Measurements from ENCODE around the gene DHX9. TPM values are rescaled to one million over a fixed set of nuclear protein-coding genes. Genes with fewer than 3 reads are reported as not detected.
A peak's percentile ranks its signal among the peaks of the same experiment; 100 is the strongest.

Gene DHX9
- total and polyA plus RNA-seq, 9 of the 15 experiments (the other 6 are each of a cell fraction or from before 2014, with no cell fraction given), result 100 to 409 (median 294) TPM

DNA sequence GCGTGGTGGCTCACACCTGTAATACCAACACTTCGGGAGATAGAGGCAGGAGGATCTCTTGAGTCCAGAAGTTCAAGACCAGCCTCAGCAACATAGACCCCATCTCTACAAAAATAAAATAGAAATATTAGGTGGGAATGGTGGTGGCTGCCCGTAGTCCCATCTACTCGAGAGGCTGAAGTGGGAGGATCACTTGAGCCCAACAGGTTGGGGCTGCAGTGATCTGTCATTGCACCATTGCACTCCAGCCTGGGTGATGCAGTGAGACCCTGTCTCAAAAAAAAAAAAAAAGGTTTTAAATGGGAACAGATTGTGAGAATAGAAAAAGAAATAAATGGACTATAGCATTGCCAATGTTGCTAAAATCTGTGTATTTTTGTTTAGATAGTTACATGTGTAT lies 11.2 kb downstream of the DHX9 start (continued):
- TF ChIP-seq STAT6 (CRISPR knock-in tag; IDR thresholded peaks at IDR 0.05), result no peak
- no peak for TF ChIP-seq ZNF77 (CRISPR knock-in tag; IDR thresholded peaks at IDR 0.05)
- no peak for TF ChIP-seq ZNF780A (CRISPR knock-in tag; IDR thresholded peaks at IDR 0.05)
- TF ChIP-seq, protein P1, sequence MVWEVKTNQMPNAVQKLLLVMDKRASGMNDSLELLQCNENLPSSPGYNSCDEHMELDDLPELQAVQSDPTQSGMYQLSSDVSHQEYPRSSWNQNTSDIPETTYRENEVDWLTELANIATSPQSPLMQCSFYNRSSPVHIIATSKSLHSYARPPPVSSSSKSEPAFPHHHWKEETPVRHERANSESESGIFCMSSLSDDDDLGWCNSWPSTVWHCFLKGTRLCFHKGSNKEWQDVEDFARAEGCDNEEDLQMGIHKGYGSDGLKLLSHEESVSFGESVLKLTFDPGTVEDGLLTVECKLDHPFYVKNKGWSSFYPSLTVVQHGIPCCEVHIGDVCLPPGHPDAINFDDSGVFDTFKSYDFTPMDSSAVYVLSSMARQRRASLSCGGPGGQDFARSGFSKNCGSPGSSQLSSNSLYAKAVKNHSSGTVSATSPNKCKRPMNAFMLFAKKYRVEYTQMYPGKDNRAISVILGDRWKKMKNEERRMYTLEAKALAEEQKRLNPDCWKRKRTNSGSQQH (CRISPR knock-in tag; IDR thresholded peaks at IDR 0.05), result no peak
- no peak for TF ChIP-seq POLR2AphosphoS5 (IDR thresholded peaks at IDR 0.05; ENCODE audit: control insufficient read depth, insufficient read depth, low read depth, low read length)

GRCh38 chr1:182851825-182852224 lies 12.7 kb downstream of the DHX9 start:
- intact Hi-C loops (cut with micrococcal nuclease) (loop anchor here (5.0 kb wide), 1 partner anchor 35 kb away; no protein-coding TSS in a partner anchor), in situ Hi-C loops (cut with MboI) (no loop called here)
- H3K9me3 ChIP-seq (replicated peaks; ENCODE audit: control insufficient read depth, insufficient read depth, low read depth, low read length), result no peaks in the 10 kb centered on the region
- no peaks in the 10 kb centered on the region for H3K27me3 ChIP-seq (ENCODE audit: control insufficient read depth in 2 of 2, insufficient read depth in 2 of 2, low read length in 2 of 2)
- H3K4me1 ChIP-seq (replicated peaks in 1 of 2; ENCODE audit: control insufficient read depth in 2 of 2, insufficient read depth in 2 of 2, low read length in 2 of 2), result no peaks in the 10 kb centered on the region
- no peak overlapping the region for H3K9ac ChIP-seq (ENCODE audit: insufficient read depth in 1 of 2, low read depth in 2 of 2, low read length in 2 of 2)
- no peaks in the 10 kb centered on the region for H3K9me1 ChIP-seq (ENCODE audit: control insufficient read depth, insufficient read depth, low read length)
- H3K27ac ChIP-seq (ENCODE audit: extremely low read depth, low read depth, low read length), result no peak overlapping the region
- no peak overlapping the region for H3K4me3 ChIP-seq
- no peak overlapping the region for H3K4me2 ChIP-seq (ENCODE audit: insufficient read depth, low read length)
- 100% methylated on average over 1 of the region's 1 CpG for WGBS (ENCODE audit: insufficient coverage, low coverage, missing lambda C conversion rate)
- ATAC-seq, result no peak
- no TSS peak for BruUV-seq (replicated peaks)
- ChIA-PET CTCF (ENCODE audit: low intra/inter-chr PET ratio) (no interaction called here), POLR2A (no interaction called here)
- DNase-seq (ENCODE audit: extremely low read depth in 1 of 4, low spot score in 3 of 4), result no peak
- TF ChIP-seq ZZZ3 (IDR thresholded peaks at IDR 0.05) (0 out of 2 replicates have a peak, but pooled peaks have one; percentile 39), POLR2G (IDR thresholded peaks at IDR 0.05; ENCODE audit: low read depth, low read length) (0 out of 2 replicates have a peak, but pooled peaks have one; percentile 29), ZBTB34 (CRISPR knock-in tag; IDR thresholded peaks at IDR 0.05) (no peak), CHD1 (IDR thresholded peaks at IDR 0.05; ENCODE audit: low read length) (no peak), POLR2A (conservative IDR thresholded peaks at IDR 0.05) (0 out of 2 replicates have a peak, but pooled peaks have one; percentile 17), CUX1 (CRISPR knock-in tag; IDR thresholded peaks at IDR 0.05) (no peak)
- peaks cover 92% of the 10 kb centered on the region for H3K79me2 ChIP-seq (ENCODE audit: control insufficient read depth, insufficient read depth, low read length)
- no peak for FAIRE-seq
- H3K36me3 ChIP-seq (ENCODE audit: control insufficient read depth, insufficient read depth, low read length), result peaks cover 100% of the 10 kb centered on the region
- no peak overlapping the region for H2AFZ ChIP-seq (ENCODE audit: low read depth, low read length)
- H4K20me1 ChIP-seq (replicated peaks; ENCODE audit: control insufficient read depth, insufficient read depth, low read length), result peaks cover 21% of the 10 kb centered on the region

All from K562 (cell line).